Heart left ventricle (tissue), 16 donors: ENCODE data around the gene MAGI2. TPM values are rescaled to one million over a fixed set of nuclear protein-coding genes. Genes with fewer than 3 reads are reported as not detected.

Source experiments
- ATAC-seq, 4 donors: fragments of 200-7000 bp; cut with Tn5 transposase; one replicate each; pipeline ENCODE4 v1.9.1; 2020 to 2022; ENCODE audit warnings: moderate library complexity in 4 of 4, mild to moderate bottlenecking in 3 of 4, moderate number of reproducible peaks in 1 of 4
- DNase-seq, 5 donors: peaks; one replicate each; pipeline ENCODE4 v3.0.0-alpha.2; 2020
- H3K27ac ChIP-seq, 12 donors: fragments of 200-600 bp; sonication (generic) in 4 of 12; one replicate each; pipeline versions ENCODE4 v1.5.0 to v1.8.0; 2016 to 2022; ENCODE audit warnings: mild to moderate bottlenecking in 2 of 12
- H3K27me3 ChIP-seq, 9 donors: fragments of 200-600 bp; sonication (generic) in 2 of 9; one replicate each; pipeline versions ENCODE4 v1.5.1 to v1.8.0; 2016 to 2022; ENCODE audit warnings: mild to moderate bottlenecking in 3 of 9
- H3K36me3 ChIP-seq, 9 donors: fragments of 200-600 bp; sonication (generic) in 2 of 9; one replicate each; pipeline versions ENCODE4 v1.5.0 to v1.8.0; 2018 to 2022; ENCODE audit warnings: mild to moderate bottlenecking in 2 of 9
- H3K4me1 ChIP-seq, 12 donors: fragments of 200-600 bp; sonication (generic) in 4 of 12; one replicate each; pipeline versions ENCODE4 v1.5.0 to v1.8.0; 2016 to 2022; ENCODE audit warnings: mild to moderate bottlenecking in 3 of 12
- H3K4me3 ChIP-seq, 12 donors: fragments of 200-600 bp; sonication (generic) in 4 of 12; one replicate each; pipeline versions ENCODE4 v1.5.0 to v1.8.0; 2017 to 2022; ENCODE audit warnings: mild to moderate bottlenecking in 9 of 12, moderate library complexity in 4 of 12
- H3K9me3 ChIP-seq, 12 donors: fragments of 200-600 bp; sonication (generic) in 4 of 12; one replicate each; pipeline versions ENCODE4 v1.5.0 to v1.8.0; 2016 to 2022; ENCODE audit warnings: mild to moderate bottlenecking in 1 of 12
- CTCF ChIP-seq, 12 donors: fragments of 200-600 bp; sonication (generic) in 4 of 12; IDR thresholded peaks; one replicate each; pipeline versions ENCODE4 v1.5.0 to v1.8.0; 2018 to 2022; ENCODE audit warnings: antibody characterized with exemption in 12 of 12, mild to moderate bottlenecking in 5 of 12
- POLR2A ChIP-seq, 2 donors: fragments of 450-650 bp; IDR thresholded peaks; one replicate each; pipeline ENCODE4 v1.6.1; 2017; ENCODE audit warnings: antibody characterized with exemption in 2 of 2, mild to moderate bottlenecking in 2 of 2, moderate library complexity in 2 of 2
- WGBS, 4 donors: extraction: QIAGEN DNeasy Blood & Tissue Kit in 2 of 4; methylation state at CpG; one replicate each; pipeline versions ENCODE4 v1.1.5 to v1.1.7; 2013 to 2018; 5-methylcytosine and 5-hydroxymethylcytosine counted together
- intact Hi-C, 10 donors: fragments of 100-400 bp; cut with DNase I; formaldehyde crosslinking; loops; one replicate each; pipeline versions ENCODE4 v1.11.1 to v1.14.2; 2022
- polyA plus RNA-seq, 2 donors: library from polyadenylated mRNA; stranded (reverse); fragments of 200-250 nt; gene quantifications; one replicate each; pipeline ENCODE4 v1.2.3, GENCODE V29; 2013
- total RNA-seq, 9 donors: library from RNA; depleted of rRNA in 2 of 9; stranded (reverse); fragments of >200 nt in 2 of 9; fragmentation: NEBNext Ultra II Directional in 3 of 9; extraction: Animal tissue kit (Norgen Biotek cat#: 25700) in 3 of 9; gene quantifications; one replicate each; pipeline versions ENCODE4 v1.1.0 to v1.2.4, GENCODE V29; 2016 to 2023
- donor health status: ischemic (EF 13 %, LVEDD 7.1; RV severe dilation, severe dysfunction).
- donor health status: healthy with polysubstance abuse.
- donor health status: DM: no; HTN: yes; CAD: no.
- donor health status: DM: no; HTN: no; CAD: no.
- donor health status: ischemic (EF 25% LVEDD 6.9; RV normal size, moderate dysfunction).
- donor health status: ischemic (EF 25% LVEDD 5.7; RV mildly dilated, moderate dysfunction).
- donor health status: healthy.
- donor health status: DM: yes; HTN: yes; CAD: no.
- donor health status: ischemic (EF 35%, LVEDD 5.7; RV mildly dilated, moderate dysfunction).
- donor health status: nonischemic (EF 11% LVEDD 7.7; RV severe dilation, severe dysfunction).
- donor health status: DM: yes; HTN: yes; CAD: no.
- donor health status: PGD.
- donor health status: ischemic (EF 29% LVEDD 5.4; RV normal size, mild dysfunction).
- donor health status: nonischemic (EF 23%, LVEDD 6.1; RV moderate dilation, normal function).

Gene MAGI2
- total and polyA plus RNA-seq, 11 donors, result 1.1 to 6.8 (median 3.8) TPM

GRCh38 chr7:78906735-78907134 is 546.7 kb downstream of the MAGI2 start:
- TF ChIP-seq CTCF (IDR thresholded peaks at IDR 0.05) (no peak), POLR2A (IDR thresholded peaks at IDR 0.05) (no peak)
- Histone ChIP-seq H3K27me3 (no peaks in the 10 kb centered on the region), H3K9me3 (peaks cover 0 to 3% (median 0%) of the 10 kb centered on the region in 12 donors), H3K36me3 (no peaks in the 10 kb centered on the region), H3K4me3 (no peak overlapping the region), H3K27ac (no peak overlapping the region), H3K4me1 (no peaks in the 10 kb centered on the region)
- ATAC-seq (no peak), DNase-seq (no peak)
- 89 to 93% (median 92%) methylated on average over 1 of the region's 1 CpG for WGBS, 4 donors
- intact Hi-C loops, result no loop called here

- intact Hi-C loops, result no loop called here
These were observed 548.0 kb downstream of the MAGI2 start for GRCh38 chr7:78905436-78905835.

GRCh38 chr7:78904983-78905382 is 548.5 kb downstream of the MAGI2 start:
- Histone ChIP-seq H3K4me3 (no peak overlapping the region), H3K27ac (no peak overlapping the region), H3K4me1 (no peaks in the 10 kb centered on the region), H3K9me3 (peaks cover 0 to 3% (median 0%) of the 10 kb centered on the region in 12 donors), H3K36me3 (no peaks in the 10 kb centered on the region), H3K27me3 (no peaks in the 10 kb centered on the region)
- 88 to 92% (median 90%) methylated on average over 2 of the region's 2 CpGs for WGBS, 4 donors
- intact Hi-C loops, result no loop called here
- DNase-seq (no peak), ATAC-seq (no peak)
- TF ChIP-seq POLR2A (IDR thresholded peaks at IDR 0.05) (no peak), CTCF (IDR thresholded peaks at IDR 0.05) (no peak)

More at GRCh38 chr7:78905436-78905835, 548.0 kb downstream of the MAGI2 start:
- no peaks in the 10 kb centered on the region for H3K36me3 ChIP-seq
- TF ChIP-seq CTCF (IDR thresholded peaks at IDR 0.05) (no peak), POLR2A (IDR thresholded peaks at IDR 0.05) (no peak)
- DNase-seq (no peak), ATAC-seq (no peak)
- H3K4me1 ChIP-seq, result no peaks in the 10 kb centered on the region
- no peak overlapping the region for H3K27ac ChIP-seq
- H3K27me3 ChIP-seq, result no peaks in the 10 kb centered on the region
- no peak overlapping the region for H3K4me3 ChIP-seq
- H3K9me3 ChIP-seq, result peaks cover 0 to 3% (median 0%) of the 10 kb centered on the region in 12 donors

- Histone ChIP-seq H3K4me1 (no peaks in the 10 kb centered on the region), H3K27me3 (no peaks in the 10 kb centered on the region), H3K27ac (no peak overlapping the region), H3K9me3 (peaks cover 0 to 8% (median 0%) of the 10 kb centered on the region in 12 donors), H3K36me3 (no peaks in the 10 kb centered on the region), H3K4me3 (no peak overlapping the region)
- ATAC-seq, result no peak
- WGBS, 4 donors, result 83 to 92% (median 89%) methylated on average over 3 of the region's 3 CpGs
- no peak for DNase-seq
- no peak for TF ChIP-seq CTCF (IDR thresholded peaks at IDR 0.05)
- no peak for TF ChIP-seq POLR2A (IDR thresholded peaks at IDR 0.05)
- intact Hi-C loops, result no loop called here
These were observed 551.9 kb downstream of the MAGI2 start for GRCh38 chr7:78901566-78901965.
